ENCODE results near the gene BLOC1S4. TPM values are rescaled to one million over a fixed set of nuclear protein-coding genes. Genes with fewer than 3 reads are reported as not detected.

BLOC1S4 gene
- total RNA-seq, 1 experiment from 2014 or later, result 14.0 TPM

GRCh38 chr4:6740347-6740746, 24.4 kb downstream of the BLOC1S4 start:
- POLR2A ChIA-PET (ENCODE audit: unreplicated experiment), result no interaction called here
- CTCF ChIA-PET, result no interaction called here

GRCh38 chr4:6742507-6742906, 26.5 kb downstream of the BLOC1S4 start:
- TF ChIP-seq CTCF (conservative IDR thresholded peaks at IDR 0.05; ENCODE audit: low read depth, low read length) (no peak), EZH2 (IDR thresholded peaks at IDR 0.05; ENCODE audit: low read length, unreplicated experiment) (no peak), EZH2phosphoT487 (IDR thresholded peaks at IDR 0.05; ENCODE audit: borderline replicate concordance, low read length) (no peak)
- Histone ChIP-seq H3K9me3 (ENCODE audit: low read length) (no peaks in the 10 kb centered on the region), H3K9me2 (replicated peaks; ENCODE audit: low read length) (no peaks in the 10 kb centered on the region), H3K9ac (ENCODE audit: low read length) (no peak overlapping the region), H3K4me3 (ENCODE audit: low read length) (no peak overlapping the region), H2AFZ (ENCODE audit: low read length) (no peak overlapping the region), H3K4me1 (ENCODE audit: insufficient read depth, low read length) (peaks cover 13% of the 10 kb centered on the region), H3K79me2 (ENCODE audit: low read length) (no peaks in the 10 kb centered on the region), H4K20me1 (ENCODE audit: low read length) (no peaks in the 10 kb centered on the region), H3K27me3 (ENCODE audit: low read length) (no peaks in the 10 kb centered on the region), H3F3A (ENCODE audit: low read length, unreplicated experiment) (no peaks in the 10 kb centered on the region), H3K4me2 (ENCODE audit: low read length) (no peak overlapping the region), H3K27ac (ENCODE audit: low read length) (no peak overlapping the region), H3K36me3 (ENCODE audit: low read depth, low read length) (no peaks in the 10 kb centered on the region)
- ChIA-PET CTCF (no interaction called here), POLR2A (ENCODE audit: unreplicated experiment) (no interaction called here)
- ATAC-seq (no peak), DNase-seq (no peak)
- intact Hi-C loops (cut with micrococcal nuclease), result no loop called here
- no TSS peak for BruUV-seq (replicated peaks)

More at GRCh38 chr4:6740347-6740746, 24.4 kb downstream of the BLOC1S4 start:
- Histone ChIP-seq H4K20me1 (ENCODE audit: low read length) (no peaks in the 10 kb centered on the region), H3K4me2 (ENCODE audit: low read length) (no peak overlapping the region), H3K9me2 (replicated peaks; ENCODE audit: low read length) (no peaks in the 10 kb centered on the region), H3K27ac (ENCODE audit: low read length) (no peak overlapping the region), H3K79me2 (ENCODE audit: low read length) (no peaks in the 10 kb centered on the region), H2AFZ (ENCODE audit: low read length) (no peak overlapping the region), H3K4me1 (ENCODE audit: insufficient read depth, low read length) (no peaks in the 10 kb centered on the region), H3K36me3 (ENCODE audit: low read depth, low read length) (no peaks in the 10 kb centered on the region), H3K4me3 (ENCODE audit: low read length) (no peak overlapping the region), H3F3A (ENCODE audit: low read length, unreplicated experiment) (no peaks in the 10 kb centered on the region), H3K9ac (ENCODE audit: low read length) (no peak overlapping the region), H3K27me3 (ENCODE audit: low read length) (no peaks in the 10 kb centered on the region), H3K9me3 (ENCODE audit: low read length) (no peaks in the 10 kb centered on the region)
- intact Hi-C loops (cut with micrococcal nuclease), result no loop called here
- TF ChIP-seq CTCF (conservative IDR thresholded peaks at IDR 0.05; ENCODE audit: low read depth, low read length) (no peak), EZH2 (IDR thresholded peaks at IDR 0.05; ENCODE audit: low read length, unreplicated experiment) (no peak), EZH2phosphoT487 (IDR thresholded peaks at IDR 0.05; ENCODE audit: borderline replicate concordance, low read length) (no peak)
- DNase-seq (no peak), ATAC-seq (no peak)
- no TSS peak for BruUV-seq (replicated peaks)

- Histone ChIP-seq H3K4me3 (ENCODE audit: low read length) (no peak overlapping the region), H3K9me3 (ENCODE audit: low read length) (no peaks in the 10 kb centered on the region), H3K79me2 (ENCODE audit: low read length) (no peaks in the 10 kb centered on the region), H4K20me1 (ENCODE audit: low read length) (no peaks in the 10 kb centered on the region), H3K9me2 (replicated peaks; ENCODE audit: low read length) (no peaks in the 10 kb centered on the region), H3K9ac (ENCODE audit: low read length) (no peak overlapping the region), H3K27ac (ENCODE audit: low read length) (no peak overlapping the region), H3K4me1 (ENCODE audit: insufficient read depth, low read length) (peaks cover 18% of the 10 kb centered on the region), H2AFZ (ENCODE audit: low read length) (no peak overlapping the region), H3K36me3 (ENCODE audit: low read depth, low read length) (no peaks in the 10 kb centered on the region), H3F3A (ENCODE audit: low read length, unreplicated experiment) (no peaks in the 10 kb centered on the region), H3K27me3 (ENCODE audit: low read length) (no peaks in the 10 kb centered on the region), H3K4me2 (ENCODE audit: low read length) (no peak overlapping the region)
- DNase-seq, result no peak
- ChIA-PET POLR2A (ENCODE audit: unreplicated experiment) (no interaction called here), CTCF (no interaction called here)
- no TSS peak for BruUV-seq (replicated peaks)
- no peak for ATAC-seq
- intact Hi-C loops (cut with micrococcal nuclease), result no loop called here
- TF ChIP-seq EZH2 (IDR thresholded peaks at IDR 0.05; ENCODE audit: low read length, unreplicated experiment), result no peak
- no peak for TF ChIP-seq CTCF (conservative IDR thresholded peaks at IDR 0.05; ENCODE audit: low read depth, low read length)
- TF ChIP-seq EZH2phosphoT487 (IDR thresholded peaks at IDR 0.05; ENCODE audit: borderline replicate concordance, low read length), result no peak
These were observed 27.0 kb downstream of the BLOC1S4 start for GRCh38 chr4:6742989-6743388.
